Hepatocyte (in vitro differentiated cells): ENCODE results near the gene FRRS1.

Experiments used
- EZH2 ChIP-seq: fragments of 200-600 bp; sonication (generic); IDR thresholded peaks from 2 replicates; pipeline ENCODE4 v1.6.1; 2016; ENCODE audit warnings: antibody characterized with exemption, mild to moderate bottlenecking, borderline replicate concordance
- EZH2phosphoT487 ChIP-seq: fragments of 200-600 bp; sonication (generic); IDR thresholded peaks from one replicate; pipeline ENCODE4 v1.6.1; 2018; ENCODE audit warnings: antibody characterized with exemption, mild to moderate bottlenecking, low read depth, moderate library complexity; ENCODE audit not compliant: unreplicated experiment, severe bottlenecking
- TF ChIP-seq, protein P1 (sequence below): fragments of 200-600 bp; sonication (generic); IDR thresholded peaks from 2 replicates; pipeline ENCODE4 v1.5.1; 2016; ENCODE audit warnings: antibody characterized with exemption, mild to moderate bottlenecking; ENCODE audit not compliant: poor library complexity

DNA sequence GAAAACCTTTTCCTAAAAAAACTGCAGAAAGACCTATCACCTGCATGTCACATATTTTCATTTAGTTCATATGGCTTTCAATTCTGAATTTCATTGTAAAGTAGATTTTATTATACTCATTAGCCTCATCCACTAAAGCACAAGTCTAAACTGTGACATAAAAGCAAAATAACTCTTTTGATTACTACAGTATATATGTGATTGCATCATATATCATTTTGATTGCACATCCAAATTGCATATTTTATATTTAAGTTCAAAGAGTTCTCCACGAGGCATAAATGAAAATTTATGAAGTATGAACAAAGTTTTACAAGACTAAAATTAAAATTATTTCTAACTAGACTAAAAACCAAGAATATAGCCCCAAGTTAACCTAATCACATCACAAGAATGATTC, 101.2 kb downstream of the FRRS1 start:
- TF ChIP-seq EZH2phosphoT487 = no peak
- TF ChIP-seq, protein P1, sequence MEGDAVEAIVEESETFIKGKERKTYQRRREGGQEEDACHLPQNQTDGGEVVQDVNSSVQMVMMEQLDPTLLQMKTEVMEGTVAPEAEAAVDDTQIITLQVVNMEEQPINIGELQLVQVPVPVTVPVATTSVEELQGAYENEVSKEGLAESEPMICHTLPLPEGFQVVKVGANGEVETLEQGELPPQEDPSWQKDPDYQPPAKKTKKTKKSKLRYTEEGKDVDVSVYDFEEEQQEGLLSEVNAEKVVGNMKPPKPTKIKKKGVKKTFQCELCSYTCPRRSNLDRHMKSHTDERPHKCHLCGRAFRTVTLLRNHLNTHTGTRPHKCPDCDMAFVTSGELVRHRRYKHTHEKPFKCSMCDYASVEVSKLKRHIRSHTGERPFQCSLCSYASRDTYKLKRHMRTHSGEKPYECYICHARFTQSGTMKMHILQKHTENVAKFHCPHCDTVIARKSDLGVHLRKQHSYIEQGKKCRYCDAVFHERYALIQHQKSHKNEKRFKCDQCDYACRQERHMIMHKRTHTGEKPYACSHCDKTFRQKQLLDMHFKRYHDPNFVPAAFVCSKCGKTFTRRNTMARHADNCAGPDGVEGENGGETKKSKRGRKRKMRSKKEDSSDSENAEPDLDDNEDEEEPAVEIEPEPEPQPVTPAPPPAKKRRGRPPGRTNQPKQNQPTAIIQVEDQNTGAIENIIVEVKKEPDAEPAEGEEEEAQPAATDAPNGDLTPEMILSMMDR = no peak
- TF ChIP-seq EZH2 = no peak
